Naive B cell (primary cell): Measurements from ENCODE around the gene TRAF7. TPM values are rescaled to one million over a fixed set of nuclear protein-coding genes. Genes with fewer than 3 reads are reported as not detected.

Experiments used
- ATAC-seq, 2 donors: fragments of 150-1000 bp; cut with Tn5 transposase; 2 replicates each; pipeline ENCODE4 v1.10.0; 2021; ENCODE audit warnings: low read depth in 2 of 2, mild to moderate bottlenecking in 2 of 2, moderate library complexity in 2 of 2
- DNase-seq: peaks from one replicate; pipeline ENCODE4 v3.0.0; 2022
- H3K27ac Mint-ChIP-seq, 6 donors: one replicate each; pipeline ENCODE4 v1.8.0; 2020 to 2022; ENCODE audit warnings: mild to moderate bottlenecking in 6 of 6, mixed read lengths in 6 of 6, moderate library complexity in 5 of 6, inconsistent platforms in 2 of 6
- H3K27me3 Mint-ChIP-seq, 3 donors: one replicate each; pipeline ENCODE4 v1.8.0; 2021 to 2022; ENCODE audit warnings: mixed read lengths in 3 of 3, mild to moderate bottlenecking in 1 of 3
- H3K36me3 Mint-ChIP-seq, 2 donors: one replicate each; pipeline ENCODE4 v1.8.0; 2020 to 2022; ENCODE audit warnings: mixed read lengths in 2 of 2, inconsistent platforms in 1 of 2, mild to moderate bottlenecking in 1 of 2
- H3K4me1 Mint-ChIP-seq, 3 donors: one replicate each; pipeline ENCODE4 v1.8.0; 2020 to 2022; ENCODE audit warnings: mixed read lengths in 3 of 3, inconsistent platforms in 1 of 3, mild to moderate bottlenecking in 1 of 3, moderate library complexity in 1 of 3
- H3K4me3 Mint-ChIP-seq, 8 donors: one replicate each; pipeline ENCODE4 v1.8.0; 2020 to 2022; ENCODE audit warnings: mild to moderate bottlenecking in 8 of 8, mixed read lengths in 8 of 8, moderate library complexity in 8 of 8, inconsistent platforms in 2 of 8
- H3K9me3 Mint-ChIP-seq, 7 donors: one replicate each; pipeline ENCODE4 v1.8.0; 2020 to 2022; ENCODE audit warnings: mixed read lengths in 7 of 7, mild to moderate bottlenecking in 5 of 7, inconsistent platforms in 2 of 7, moderate library complexity in 1 of 7
- polyA plus RNA-seq, 6 donors: library from polyadenylated mRNA; unstranded; fragments of 300-500 nt; fragmentation: Illumina TruSeq; gene quantifications; one replicate each; pipeline ENCODE4 v1.2.3, GENCODE V29; 2021; ENCODE audit warnings: low read depth in 6 of 6

The TRAF7 gene
- polyA plus RNA-seq, 6 donors from 2014 or later, result 4.2 to 9.4 (median 5.6) TPM

- Mint-ChIP-seq H3K36me3 (no peaks in the 10 kb centered on the region), H3K27me3 (no peaks in the 10 kb centered on the region), H3K4me1 (peaks cover 14 to 15% (median 15%) of the 10 kb centered on the region in 3 donors), H3K4me3 (peak overlapping the region in 7 of 8 donors; percentile 29 to 73 (median 64)), H3K9me3 (no peaks in the 10 kb centered on the region), H3K27ac (no peak overlapping the region)
- ATAC-seq (no peak), DNase-seq (no peak)
Measured at GRCh38 chr16:2147378-2147777, 8.2 kb upstream of the TRAF7 start.

DNA sequence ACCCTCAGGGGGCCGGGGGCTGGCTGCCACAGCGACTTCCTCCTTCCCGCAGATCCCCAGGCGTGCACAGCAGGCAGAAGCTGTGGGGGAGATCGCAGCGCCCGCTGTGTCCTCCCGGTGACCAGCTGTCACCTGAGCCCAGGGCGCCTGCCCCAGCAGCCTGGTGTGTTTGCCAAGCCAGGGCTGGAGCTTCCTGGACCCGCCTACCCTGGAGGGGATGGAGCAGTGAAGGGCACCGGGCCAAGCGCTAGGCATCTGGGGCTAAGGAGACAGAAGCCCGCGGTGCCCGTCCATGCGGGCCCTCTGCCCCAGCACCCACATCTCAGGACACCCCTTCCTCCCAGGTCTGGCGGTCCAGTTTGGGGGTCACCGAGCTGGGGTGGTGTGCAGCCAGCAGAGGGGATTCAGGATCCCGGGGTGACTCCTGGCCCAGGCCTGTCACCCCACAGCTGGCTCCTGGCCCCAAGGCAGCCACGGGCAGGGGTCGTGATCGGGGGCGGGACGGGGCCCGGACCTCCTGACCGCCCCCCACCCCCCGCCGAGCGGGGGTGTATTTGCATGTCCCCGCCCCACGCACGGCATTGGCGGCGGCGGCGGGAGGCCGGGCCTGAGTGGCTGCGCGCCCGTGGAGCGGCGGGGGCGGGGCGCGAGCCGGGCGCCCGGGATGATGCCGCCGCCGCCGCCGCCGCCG is 7.5 kb upstream of the TRAF7 start, which contains the start of gene RAB26:
RAB26 (plus strand) TSS at position 645 of the 691 bp plus-strand sequence. CDS start 159 bp downstream, outside the sequence.
- peak within 1 kb of the TSS in 2 of 6 donors; percentile 26 to 60 for H3K27ac Mint-ChIP-seq
- no peaks in the 10 kb centered on the region for H3K9me3 Mint-ChIP-seq
- peak; percentile 61 for DNase-seq
- H3K36me3 Mint-ChIP-seq, result no peaks in the 10 kb centered on the region
- H3K4me3 Mint-ChIP-seq, result peak within 1 kb of the TSS; percentile 51 to 81 (median 66)
- ATAC-seq, result peak; percentile 85 to 86
- H3K27me3 Mint-ChIP-seq, result no peaks in the 10 kb centered on the region
- H3K4me1 Mint-ChIP-seq, result peaks cover 14 to 17% (median 15%) of the 10 kb centered on the region in 3 donors

DNA sequence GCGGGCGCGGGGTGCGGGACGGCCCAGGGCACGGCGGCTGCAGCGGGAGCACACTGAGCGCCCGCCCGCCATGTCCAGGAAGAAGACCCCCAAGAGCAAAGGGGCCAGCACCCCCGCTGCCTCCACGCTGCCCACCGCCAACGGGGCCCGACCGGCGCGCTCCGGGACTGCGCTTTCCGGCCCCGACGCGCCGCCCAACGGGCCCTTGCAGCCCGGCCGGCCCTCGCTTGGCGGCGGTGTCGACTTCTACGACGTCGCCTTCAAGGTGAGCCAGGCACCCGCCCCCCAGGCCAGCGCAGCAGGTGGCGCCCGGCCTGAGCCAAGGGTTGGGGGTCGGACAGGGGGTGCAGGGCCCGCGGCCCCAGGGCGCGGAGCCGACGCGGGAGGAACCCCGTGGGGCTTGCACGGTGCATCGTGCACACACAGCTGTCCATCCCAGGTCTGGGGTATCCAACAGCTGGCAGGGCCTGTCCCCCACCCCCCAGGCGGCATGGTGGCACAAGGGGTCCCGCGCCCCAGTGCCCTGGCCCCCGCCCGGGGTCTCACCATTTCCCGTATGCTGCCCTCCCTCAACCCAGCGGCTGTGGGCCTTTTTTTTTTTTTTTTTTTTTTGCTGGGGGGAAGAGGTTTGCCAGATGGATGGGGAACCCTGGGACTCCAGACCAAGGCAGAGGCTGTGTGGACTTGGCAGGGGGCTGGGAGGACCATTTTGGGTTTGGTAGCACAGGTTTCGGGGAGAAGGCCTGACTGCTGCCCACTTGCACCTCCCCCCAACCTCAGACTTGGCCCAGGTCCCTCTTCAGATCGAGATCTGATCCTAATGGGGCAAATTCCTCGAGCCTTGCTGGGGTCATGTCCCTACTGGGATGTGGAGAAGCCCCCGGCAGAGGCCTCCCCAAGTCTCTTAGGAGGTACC is 6.6 kb upstream of the TRAF7 start:
- DNase-seq (no peak), ATAC-seq (peak; percentile 17 to 21)
- H3K4me3 Mint-ChIP-seq, result peak overlapping the region in 7 of 8 donors; percentile 51 to 81 (median 66)
- no peaks in the 10 kb centered on the region for H3K9me3 Mint-ChIP-seq
- peak overlapping the region in 1 of 6 donors; percentile 26 for H3K27ac Mint-ChIP-seq
- peaks cover 20 to 25% (median 24%) of the 10 kb centered on the region in 3 donors for H3K4me1 Mint-ChIP-seq
- H3K27me3 Mint-ChIP-seq, result no peaks in the 10 kb centered on the region
- H3K36me3 Mint-ChIP-seq, result no peaks in the 10 kb centered on the region

DNA sequence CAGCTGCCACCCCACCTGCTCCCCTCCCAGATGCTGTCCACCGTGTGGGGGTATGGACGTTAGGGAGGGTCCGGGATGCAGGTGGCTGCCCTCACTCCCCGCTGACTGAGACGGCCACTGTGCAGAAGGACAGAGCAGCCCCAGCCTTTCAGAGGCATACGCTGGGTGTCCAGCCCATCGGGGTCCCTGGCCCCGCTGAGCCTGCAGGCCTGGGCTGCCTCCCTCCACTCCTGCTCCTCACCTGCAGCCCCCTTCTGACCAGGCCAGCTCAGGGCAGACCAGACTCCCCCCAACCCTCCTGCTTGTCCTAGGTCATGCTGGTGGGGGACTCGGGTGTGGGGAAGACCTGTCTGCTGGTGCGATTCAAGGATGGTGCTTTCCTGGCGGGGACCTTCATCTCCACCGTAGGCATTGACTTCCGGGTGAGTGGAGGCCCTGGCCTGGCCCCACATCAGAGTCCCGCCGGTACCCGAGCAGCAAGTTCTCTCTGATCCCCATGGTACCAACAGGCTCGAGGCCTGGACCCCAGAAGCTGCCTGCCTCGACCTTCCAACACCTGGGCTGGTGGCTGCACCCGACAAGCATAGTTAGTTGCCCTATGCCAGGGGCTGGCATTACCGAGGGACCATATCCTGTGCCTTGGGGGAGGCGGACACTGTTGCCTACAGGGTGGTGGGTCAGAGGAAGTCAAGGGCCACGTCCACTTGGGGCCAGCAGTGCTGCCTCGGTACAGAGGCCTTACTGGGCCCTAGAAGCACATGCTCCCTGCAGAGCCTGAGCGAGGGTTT is 5.8 kb upstream of the TRAF7 start:
- Mint-ChIP-seq H3K27ac (peak overlapping the region in 1 of 6 donors; percentile 26), H3K4me1 (peaks cover 21 to 34% (median 25%) of the 10 kb centered on the region in 3 donors), H3K9me3 (no peaks in the 10 kb centered on the region), H3K4me3 (peak overlapping the region; percentile 50 to 81 (median 66)), H3K36me3 (no peaks in the 10 kb centered on the region), H3K27me3 (no peaks in the 10 kb centered on the region)
- no peak for ATAC-seq
- no peak for DNase-seq

DNA sequence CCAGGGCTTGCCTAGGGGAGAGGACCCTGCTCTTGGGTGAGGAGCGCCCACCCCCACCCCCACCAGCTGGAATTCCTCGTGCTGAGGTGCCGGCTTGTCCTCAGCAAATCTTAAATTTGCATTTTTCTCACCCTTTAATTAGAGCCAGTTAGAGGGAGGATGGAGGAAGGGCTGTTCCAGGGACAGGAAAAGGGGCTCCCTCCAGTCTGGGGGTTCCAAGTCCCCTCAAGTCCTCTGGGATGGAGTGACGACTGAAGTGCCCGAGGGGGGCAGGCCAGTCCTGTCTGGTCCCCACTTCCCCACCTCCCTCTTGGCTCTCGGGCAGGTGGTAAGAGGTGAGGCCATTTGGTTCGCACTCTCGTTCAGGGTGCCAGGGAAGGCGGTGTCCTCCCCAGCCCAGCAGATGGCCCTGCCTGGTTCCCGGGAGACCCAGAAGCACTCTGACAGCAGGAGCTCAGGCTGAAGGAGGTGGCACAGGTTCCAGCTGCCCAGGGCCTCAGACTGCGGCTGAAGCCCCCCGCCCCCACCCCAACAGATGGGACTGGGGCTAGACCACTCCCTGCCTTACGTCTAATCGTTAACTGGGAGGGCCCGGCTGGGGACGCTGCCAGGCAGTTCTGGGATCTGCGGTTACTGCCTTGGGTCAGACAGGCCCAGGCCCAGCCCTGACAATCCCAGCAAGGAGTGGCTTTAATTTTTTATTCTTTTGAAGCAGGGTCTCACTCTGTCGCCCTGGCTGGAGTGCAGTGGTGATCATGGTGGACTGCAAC is 5.0 kb upstream of the TRAF7 start:
- no peak for ATAC-seq
- Mint-ChIP-seq H3K4me3 (peak overlapping the region in 5 of 8 donors; percentile 12 to 81 (median 47)), H3K27ac (peak overlapping the region in 2 of 6 donors; percentile 10 to 66), H3K27me3 (no peaks in the 10 kb centered on the region), H3K9me3 (no peaks in the 10 kb centered on the region), H3K36me3 (no peaks in the 10 kb centered on the region), H3K4me1 (peaks cover 25 to 39% (median 25%) of the 10 kb centered on the region in 3 donors)
- no peak for DNase-seq

DNA sequence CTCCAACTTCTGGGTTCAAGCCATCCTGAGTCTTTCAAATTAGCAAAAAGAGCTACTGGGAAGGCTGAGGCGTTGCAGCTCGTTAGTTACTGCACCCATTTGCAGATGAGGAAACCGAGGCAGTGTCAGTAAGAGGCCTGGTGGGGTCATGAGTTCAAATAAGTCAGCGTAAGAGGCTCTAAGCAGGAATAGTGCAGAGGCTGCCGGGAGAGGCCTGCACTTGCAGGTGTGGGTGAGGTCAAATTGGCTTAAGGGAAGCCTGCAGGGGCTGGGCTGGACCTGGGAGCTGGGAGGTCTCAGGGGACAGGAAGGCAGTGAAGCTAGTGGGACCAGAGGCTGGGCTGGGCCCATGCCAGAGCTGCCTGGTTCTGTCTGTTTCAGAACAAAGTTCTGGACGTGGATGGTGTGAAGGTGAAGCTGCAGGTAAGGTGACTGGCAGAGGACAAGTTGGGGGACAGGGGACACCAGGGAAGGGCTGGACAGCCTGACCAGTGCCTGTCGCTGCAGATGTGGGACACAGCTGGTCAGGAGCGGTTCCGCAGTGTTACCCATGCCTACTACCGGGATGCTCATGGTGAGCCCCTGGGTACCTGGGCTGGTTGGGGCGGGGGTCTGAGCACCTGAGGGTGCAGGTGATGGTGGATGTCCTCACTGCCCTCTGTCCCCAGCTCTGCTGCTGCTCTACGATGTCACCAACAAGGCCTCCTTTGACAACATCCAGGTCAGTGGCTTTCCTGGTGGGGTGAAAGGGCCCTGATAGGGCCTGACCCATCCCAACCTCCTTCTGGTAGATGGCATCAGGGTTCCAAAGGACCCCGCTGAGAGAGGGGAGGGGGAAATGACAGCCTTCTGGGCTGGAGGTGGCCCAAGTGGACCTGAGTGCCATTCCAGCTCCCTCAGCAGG is 4.1 kb upstream of the TRAF7 start:
- DNase-seq (no peak), ATAC-seq (no peak)
- Mint-ChIP-seq H3K27ac (peak overlapping the region in 1 of 6 donors; percentile 10), H3K4me1 (peaks cover 30 to 45% (median 30%) of the 10 kb centered on the region in 3 donors), H3K9me3 (no peaks in the 10 kb centered on the region), H3K4me3 (peak overlapping the region in 6 of 8 donors; percentile 45 to 79 (median 65)), H3K27me3 (no peaks in the 10 kb centered on the region), H3K36me3 (no peaks in the 10 kb centered on the region)

DNA sequence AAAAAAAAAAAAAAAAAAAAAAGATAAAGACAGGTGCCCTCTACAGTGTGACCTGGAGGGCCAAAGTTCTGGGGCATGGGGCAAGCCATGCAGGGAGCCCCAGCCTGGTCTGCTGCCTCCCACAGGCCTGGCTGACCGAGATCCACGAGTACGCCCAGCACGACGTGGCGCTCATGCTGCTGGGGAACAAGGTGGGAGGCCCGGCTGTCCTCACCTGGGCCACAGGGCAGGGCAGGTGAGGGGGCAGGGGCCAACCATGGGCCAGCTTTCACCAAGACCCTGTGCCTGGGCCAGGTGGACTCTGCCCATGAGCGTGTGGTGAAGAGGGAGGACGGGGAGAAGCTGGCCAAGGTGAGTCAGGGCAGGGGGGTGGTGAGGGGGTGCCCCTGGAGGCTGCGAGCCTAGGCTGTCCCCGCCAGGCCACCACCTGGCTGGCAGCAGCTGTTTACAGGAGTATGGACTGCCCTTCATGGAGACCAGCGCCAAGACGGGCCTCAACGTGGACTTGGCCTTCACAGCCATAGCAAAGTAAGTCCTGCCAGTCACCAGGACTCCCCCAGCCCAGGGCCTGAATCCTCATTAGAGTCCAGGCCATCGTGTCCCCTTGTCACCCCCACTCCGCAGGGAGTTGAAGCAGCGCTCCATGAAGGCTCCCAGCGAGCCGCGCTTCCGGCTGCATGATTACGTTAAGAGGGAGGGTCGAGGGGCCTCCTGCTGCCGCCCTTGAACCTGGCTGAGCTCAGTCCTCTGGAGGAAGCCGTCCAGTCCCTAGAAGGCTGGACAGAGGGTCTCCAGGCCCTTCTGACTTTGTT is 2.7 kb upstream of the TRAF7 start:
- Mint-ChIP-seq H3K9me3 (no peaks in the 10 kb centered on the region), H3K4me3 (peak overlapping the region; percentile 79 to 97 (median 89)), H3K36me3 (no peaks in the 10 kb centered on the region), H3K27me3 (no peaks in the 10 kb centered on the region), H3K27ac (peak overlapping the region in 2 of 6 donors; percentile 15 to 95), H3K4me1 (peaks cover 41 to 58% (median 45%) of the 10 kb centered on the region in 3 donors)
- ATAC-seq (no peak), DNase-seq (no peak)

DNA sequence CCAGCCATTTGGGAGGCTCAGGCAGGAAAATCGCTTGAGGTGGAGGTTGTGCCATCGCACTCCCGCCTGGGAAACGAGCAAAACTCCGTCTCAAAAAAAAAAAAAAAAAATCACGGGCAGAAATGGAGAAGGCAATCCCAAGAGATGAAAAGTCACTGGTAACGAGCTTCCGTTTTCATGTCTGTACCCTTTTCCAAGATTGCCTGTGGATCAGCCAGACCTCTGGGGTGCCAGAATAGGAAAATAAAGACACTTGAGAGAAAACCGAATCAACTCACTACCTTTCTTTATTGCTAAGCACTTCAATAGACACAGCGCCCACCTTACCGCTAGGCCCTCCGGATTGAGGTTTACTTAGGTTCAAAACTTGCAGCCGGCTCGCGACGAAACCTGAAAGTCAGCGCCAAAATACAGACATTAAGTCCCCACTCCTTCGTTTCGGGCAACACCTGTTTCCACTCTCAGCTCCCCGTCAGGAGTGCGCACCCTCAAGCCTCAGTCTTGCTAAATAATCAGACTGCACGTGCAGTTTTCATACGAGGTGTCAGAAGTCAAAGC is 970 bp upstream of the TRAF7 start:
- Mint-ChIP-seq H3K4me3 (peak overlapping the region; percentile 79 to 97 (median 89)), H3K27ac (peak overlapping the region; percentile 89 to 97 (median 94)), H3K9me3 (no peaks in the 10 kb centered on the region), H3K27me3 (no peaks in the 10 kb centered on the region), H3K4me1 (peaks cover 49 to 59% (median 55%) of the 10 kb centered on the region in 3 donors), H3K36me3 (no peaks in the 10 kb centered on the region)
- DNase-seq (no peak), ATAC-seq (no peak)

GRCh38 chr16:2155977-2156848 is 631 bp downstream of the TRAF7 start:
- Mint-ChIP-seq H3K27ac (peak overlapping the region; percentile 44 to 97 (median 96)), H3K4me3 (peak overlapping the region; percentile 79 to 97 (median 96)), H3K36me3 (no peaks in the 10 kb centered on the region), H3K4me1 (peaks cover 41 to 51% (median 47%) of the 10 kb centered on the region in 3 donors), H3K27me3 (no peaks in the 10 kb centered on the region), H3K9me3 (no peaks in the 10 kb centered on the region)
- no peak for ATAC-seq
- DNase-seq, result no peak

GRCh38 chr16:2156849-2157224 is 1.3 kb downstream of the TRAF7 start:
- H3K27me3 Mint-ChIP-seq, result no peaks in the 10 kb centered on the region
- H3K9me3 Mint-ChIP-seq, result no peaks in the 10 kb centered on the region
- H3K4me3 Mint-ChIP-seq, result peak overlapping the region; percentile 79 to 97 (median 96)
- H3K36me3 Mint-ChIP-seq, result no peaks in the 10 kb centered on the region
- H3K27ac Mint-ChIP-seq, result peak overlapping the region in 5 of 6 donors; percentile 62 to 95 (median 83)
- DNase-seq, result no peak
- peaks cover 38 to 50% (median 41%) of the 10 kb centered on the region in 3 donors for H3K4me1 Mint-ChIP-seq
- ATAC-seq, result no peak
